HAP-1 (cell line): ENCODE measurements around the gene NKX6-2.
A peak's percentile ranks its signal among the peaks of the same experiment; 100 is the strongest.

Experiments used
- DNase-seq, 2 experiments: peaks; one replicate each; pipeline ENCODE4 v3.0.0-alpha.2; 2016 to 2020; ENCODE audit warnings: low spot score in 2 of 2
- H3K27me3 ChIP-seq: fragments of 250-450 bp; sonication (Bioruptor Pico); 2 replicates; pipeline ENCODE4 v1.5.1; 2020; ENCODE audit warnings: low read depth, mild to moderate bottlenecking, moderate library complexity
- H3K36me3 ChIP-seq: fragments of 250-450 bp; sonication (Bioruptor Pico); replicated peaks from 2 replicates; pipeline ENCODE4 v1.5.1; 2020; ENCODE audit warnings: mild to moderate bottlenecking
- H3K4me1 ChIP-seq: fragments of 250-450 bp; sonication (Bioruptor Pico); 2 replicates; pipeline ENCODE4 v1.5.1; 2020; ENCODE audit warnings: mild to moderate bottlenecking
- H3K4me3 ChIP-seq: fragments of 250-450 bp; sonication (Bioruptor Pico); 2 replicates; pipeline ENCODE4 v1.5.1; 2020; ENCODE audit warnings: mild to moderate bottlenecking, moderate library complexity
- H3K9me3 ChIP-seq: fragments of 250-450 bp; sonication (Bioruptor Pico); 2 replicates; pipeline ENCODE4 v1.5.1; 2020; ENCODE audit warnings: mild to moderate bottlenecking, moderate library complexity
- in situ Hi-C: fragments of 300-500 bp; cut with MboI; formaldehyde crosslinking; loops from 3 replicates; pipeline ENCODE4 v1.14.3; 2020; ENCODE audit warnings: low sequenced_read_pairs, inconsistent platforms, mixed read lengths

Gene NKX6-2

DNA sequence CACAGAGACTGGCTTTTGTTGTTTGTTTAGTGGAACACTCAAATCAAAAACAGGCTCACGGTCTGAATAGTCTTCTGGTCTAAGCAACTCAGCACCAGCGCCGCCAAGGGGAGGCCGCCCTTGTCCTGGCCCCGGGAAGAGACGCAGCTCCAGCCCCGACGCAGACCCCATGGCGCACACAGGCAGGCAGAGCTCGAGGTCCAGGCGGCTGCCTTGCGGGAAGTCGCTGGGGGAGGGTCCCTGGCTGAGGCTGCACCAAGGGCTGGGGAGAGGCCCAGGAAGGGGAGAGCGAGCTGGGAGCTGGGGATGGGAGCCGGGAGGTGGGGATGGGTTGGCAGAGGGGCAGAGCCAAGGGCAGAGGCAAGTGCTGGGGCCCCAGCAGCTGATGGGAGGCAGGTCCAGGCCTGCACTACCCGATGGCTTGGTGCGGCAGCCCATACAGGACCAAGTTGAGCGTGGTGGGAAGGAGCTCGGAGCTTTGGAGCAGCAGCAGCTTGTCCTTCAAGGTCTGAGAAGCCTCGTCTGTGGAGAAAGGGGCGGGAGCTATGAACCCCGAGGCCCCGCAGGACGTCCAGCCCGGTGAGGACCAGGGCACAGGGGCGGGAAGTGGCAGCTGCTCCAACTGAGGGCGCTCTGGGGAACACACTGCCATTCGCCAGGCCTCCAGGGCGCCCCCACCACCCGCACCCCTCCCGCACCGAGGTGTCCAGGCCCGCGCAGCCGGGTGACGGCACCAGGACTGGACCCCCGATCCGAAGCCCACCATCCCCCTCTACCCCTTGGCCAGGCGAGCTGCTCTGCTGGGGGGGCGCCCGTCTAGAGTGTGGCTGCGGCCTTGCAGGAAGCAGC is 22.7 kb upstream of the NKX6-2 start:
- Histone ChIP-seq H3K36me3 (no peaks in the 10 kb centered on the region), H3K9me3 (no peaks in the 10 kb centered on the region), H3K4me1 (no peaks in the 10 kb centered on the region), H3K4me3 (no peak overlapping the region), H3K27me3 (no peaks in the 10 kb centered on the region)
- peak in 1 of 2 experiments; percentile 5 for DNase-seq
- in situ Hi-C loops: no loop called here

DNA sequence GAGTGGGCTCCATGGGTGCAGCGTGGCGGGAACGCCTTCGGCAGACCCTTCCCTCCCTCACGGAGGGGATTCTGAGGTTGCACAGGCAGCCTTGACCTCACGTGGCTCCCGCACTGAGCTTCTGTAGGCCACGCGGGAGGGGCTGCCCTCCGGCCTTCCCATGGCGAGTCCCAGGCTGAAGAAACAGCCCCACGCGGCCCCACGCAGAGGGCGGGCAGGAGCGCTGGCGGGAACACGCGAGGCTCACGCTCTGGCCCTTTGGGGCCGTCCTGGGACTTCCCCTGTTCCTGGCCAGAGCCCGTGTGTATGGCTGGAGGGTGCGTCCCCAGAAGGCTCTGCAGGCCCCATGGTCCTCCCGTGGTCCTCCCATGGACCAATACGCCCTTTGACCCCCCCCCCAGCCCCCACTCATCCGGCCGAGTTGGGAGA is 21.7 kb upstream of the NKX6-2 start:
- Histone ChIP-seq H3K9me3 (no peaks in the 10 kb centered on the region), H3K4me1 (no peaks in the 10 kb centered on the region), H3K4me3 (no peak overlapping the region), H3K36me3 (no peaks in the 10 kb centered on the region), H3K27me3 (no peaks in the 10 kb centered on the region)
- DNase-seq: peak in 1 of 2 experiments; percentile 5
- in situ Hi-C loops: no loop called here

DNA sequence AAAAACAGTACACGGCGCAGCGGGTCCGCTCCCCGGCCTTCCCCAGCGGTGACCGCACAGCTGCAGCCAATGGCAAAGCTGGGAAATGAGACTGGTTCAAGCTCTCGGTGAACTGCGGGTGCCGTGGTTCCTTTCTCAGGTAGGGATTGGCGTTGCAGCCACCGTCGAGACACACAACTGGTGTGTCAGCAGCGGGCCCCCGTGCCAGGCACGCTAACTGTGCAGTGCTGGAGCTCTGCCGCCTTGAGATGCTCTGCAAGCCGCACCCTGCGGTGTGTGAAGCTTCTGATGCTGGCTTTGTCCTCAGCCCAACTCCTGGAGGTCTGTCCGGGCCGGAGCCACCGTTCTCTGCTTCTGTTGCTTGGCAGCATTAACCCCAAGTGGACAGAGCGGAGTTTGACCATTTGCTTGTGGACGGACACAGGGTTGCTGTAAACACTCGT is 20.6 kb upstream of the NKX6-2 start:
- no peaks in the 10 kb centered on the region for H3K27me3 ChIP-seq
- H3K9me3 ChIP-seq: no peaks in the 10 kb centered on the region
- H3K36me3 ChIP-seq: no peaks in the 10 kb centered on the region
- DNase-seq: peak in 1 of 2 experiments; percentile 6
- in situ Hi-C loops: no loop called here
- no peak overlapping the region for H3K4me3 ChIP-seq
- no peaks in the 10 kb centered on the region for H3K4me1 ChIP-seq

GRCh38 chr10:132806110-132806509 is 20.2 kb upstream of the NKX6-2 start:
- H3K4me3 ChIP-seq: no peak overlapping the region
- no peaks in the 10 kb centered on the region for H3K36me3 ChIP-seq
- in situ Hi-C loops: no loop called here
- H3K4me1 ChIP-seq: no peaks in the 10 kb centered on the region
- DNase-seq: no peak
- H3K27me3 ChIP-seq: no peaks in the 10 kb centered on the region
- H3K9me3 ChIP-seq: no peaks in the 10 kb centered on the region

GRCh38 chr10:132805599-132805998 is 19.7 kb upstream of the NKX6-2 start:
- Histone ChIP-seq H3K9me3 (no peaks in the 10 kb centered on the region), H3K27me3 (no peaks in the 10 kb centered on the region), H3K36me3 (no peaks in the 10 kb centered on the region), H3K4me1 (no peaks in the 10 kb centered on the region), H3K4me3 (no peak overlapping the region)
- in situ Hi-C loops: no loop called here
- DNase-seq: no peak

DNA sequence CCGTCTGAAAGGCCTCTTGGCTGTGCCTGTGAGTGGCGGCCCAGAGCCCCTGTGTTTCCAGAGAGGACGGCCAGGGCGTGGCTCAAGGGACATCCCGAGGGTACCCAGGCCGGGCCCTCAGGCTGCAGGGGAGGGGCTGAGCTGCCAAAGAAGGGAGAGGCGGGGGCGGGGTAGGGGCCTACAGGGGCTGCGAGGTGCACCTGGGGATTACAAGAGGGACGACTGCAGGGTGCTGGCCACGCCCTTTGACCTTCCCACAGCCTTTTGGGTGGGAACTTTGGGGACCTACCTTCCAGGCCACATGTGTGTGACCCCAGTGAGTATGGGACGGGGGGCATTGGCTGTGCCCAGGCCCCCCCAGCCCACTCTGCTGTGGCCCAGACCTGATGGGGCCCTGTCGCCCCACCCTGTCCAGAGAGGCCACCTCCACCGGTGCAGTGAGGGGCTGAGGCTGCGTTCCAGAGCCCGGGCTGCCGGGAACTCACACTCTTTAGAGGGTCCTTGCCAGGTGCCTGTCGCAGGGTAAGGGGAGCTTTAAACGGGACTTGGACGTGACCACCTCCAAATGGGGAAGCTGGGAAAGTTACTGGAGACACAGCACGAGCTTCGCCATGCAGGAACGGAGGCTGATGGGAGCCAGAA is 19.0 kb upstream of the NKX6-2 start:
- Histone ChIP-seq H3K27me3 (no peaks in the 10 kb centered on the region), H3K9me3 (no peaks in the 10 kb centered on the region), H3K36me3 (no peaks in the 10 kb centered on the region), H3K4me3 (no peak overlapping the region), H3K4me1 (no peaks in the 10 kb centered on the region)
- in situ Hi-C loops: no loop called here
- DNase-seq: peak in 1 of 2 experiments; percentile 32

- Histone ChIP-seq H3K4me1 (no peaks in the 10 kb centered on the region), H3K27me3 (no peaks in the 10 kb centered on the region), H3K36me3 (no peaks in the 10 kb centered on the region), H3K9me3 (no peaks in the 10 kb centered on the region), H3K4me3 (no peak overlapping the region)
- in situ Hi-C loops: no loop called here
- DNase-seq: no peak
Observed at GRCh38 chr10:132804287-132804686, 18.3 kb upstream of the NKX6-2 start.

DNA sequence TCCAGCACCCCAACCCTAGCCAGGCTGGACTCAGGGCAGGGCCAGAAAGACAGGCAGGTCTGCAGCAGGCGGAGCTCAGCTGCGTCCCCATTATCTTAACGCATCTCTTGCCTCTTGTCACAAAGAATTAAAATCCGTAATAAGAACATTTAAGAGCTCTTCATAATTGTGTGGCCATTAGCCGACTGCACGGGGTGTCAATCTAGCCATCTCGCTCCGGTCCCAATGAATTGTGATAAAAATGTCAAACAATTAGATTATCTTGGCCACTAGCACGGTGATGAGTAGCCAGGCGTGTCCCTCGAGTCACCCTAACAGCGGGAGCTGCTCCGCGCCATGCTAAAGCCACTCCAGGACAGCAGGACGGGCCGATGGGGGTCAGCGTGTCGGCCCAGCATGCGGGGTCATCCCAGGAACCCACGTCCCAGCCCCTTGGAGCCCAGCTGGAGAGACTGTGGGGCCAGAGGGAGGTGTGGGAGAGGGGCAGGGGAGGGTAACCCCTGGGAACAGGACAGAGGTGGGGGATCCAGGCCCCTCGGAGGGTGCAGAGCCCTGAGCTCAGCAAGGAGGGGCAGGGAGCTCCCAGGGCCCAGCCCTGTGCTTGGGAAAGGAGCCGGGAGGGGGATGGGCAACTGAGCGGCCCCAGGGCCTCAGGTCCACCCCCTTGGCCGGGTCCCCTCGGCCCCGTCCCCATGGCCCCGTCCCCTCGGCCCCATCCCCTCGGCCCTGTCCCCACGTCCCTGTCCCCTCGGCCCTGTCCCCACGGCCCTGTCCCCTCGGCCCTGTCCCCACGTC is 17.7 kb upstream of the NKX6-2 start:
- Histone ChIP-seq H3K4me1 (no peaks in the 10 kb centered on the region), H3K9me3 (no peaks in the 10 kb centered on the region), H3K36me3 (no peaks in the 10 kb centered on the region), H3K27me3 (no peaks in the 10 kb centered on the region), H3K4me3 (no peak overlapping the region)
- in situ Hi-C loops: no loop called here
- no peak for DNase-seq

GRCh38 chr10:132802694-132803320 is 16.9 kb upstream of the NKX6-2 start:
- Histone ChIP-seq H3K4me3 (no peak overlapping the region), H3K27me3 (no peaks in the 10 kb centered on the region), H3K36me3 (no peaks in the 10 kb centered on the region), H3K9me3 (no peaks in the 10 kb centered on the region), H3K4me1 (no peaks in the 10 kb centered on the region)
- no peak for DNase-seq
- in situ Hi-C loops: no loop called here

DNA sequence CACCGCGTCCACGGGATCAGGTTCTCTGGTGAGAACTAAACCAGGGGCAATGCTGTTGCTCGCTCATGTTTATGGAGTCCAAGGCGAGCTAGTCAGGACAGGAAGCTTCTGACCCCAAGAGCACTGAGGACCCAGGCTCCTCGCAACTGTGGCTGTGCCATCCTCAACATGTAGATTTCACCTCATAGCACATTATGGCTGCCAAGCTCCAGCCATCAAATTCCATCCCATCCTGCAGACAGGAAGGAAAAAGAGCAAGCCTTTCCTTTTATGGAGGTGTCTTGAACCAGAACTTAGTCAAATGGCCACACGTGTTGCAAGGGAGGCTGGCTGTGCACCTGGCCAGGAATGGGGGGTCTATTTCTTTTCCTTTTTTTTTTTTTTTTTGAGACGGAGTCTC is 16.1 kb upstream of the NKX6-2 start:
- H3K9me3 ChIP-seq: no peaks in the 10 kb centered on the region
- no peaks in the 10 kb centered on the region for H3K27me3 ChIP-seq
- no peaks in the 10 kb centered on the region for H3K36me3 ChIP-seq
- no peak for DNase-seq
- no peak overlapping the region for H3K4me3 ChIP-seq
- in situ Hi-C loops: no loop called here
- H3K4me1 ChIP-seq: no peaks in the 10 kb centered on the region

DNA sequence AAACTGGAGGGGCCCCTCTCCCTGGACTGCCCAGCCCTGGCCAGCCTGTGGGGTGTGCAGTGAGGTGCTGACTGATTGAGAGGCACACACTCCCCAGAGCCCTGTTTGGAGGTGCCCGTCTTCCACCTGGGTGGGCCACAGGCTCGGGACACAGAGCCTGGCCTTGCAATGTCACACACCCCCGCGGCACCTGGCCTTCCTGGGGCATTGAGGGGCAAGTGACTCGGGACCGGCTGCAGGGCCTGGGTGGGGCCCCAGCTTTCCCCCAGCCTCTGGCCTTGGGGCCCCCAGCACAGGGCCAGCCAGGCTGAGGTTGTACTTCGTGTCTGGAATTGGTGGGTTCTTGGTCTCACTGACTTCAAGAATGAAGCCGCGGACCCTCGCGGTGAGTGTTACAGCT is 13.9 kb upstream of the NKX6-2 start:
- DNase-seq: no peak
- in situ Hi-C loops: no loop called here
- H3K27me3 ChIP-seq: no peaks in the 10 kb centered on the region
- H3K36me3 ChIP-seq: no peaks in the 10 kb centered on the region
- no peaks in the 10 kb centered on the region for H3K4me1 ChIP-seq
- H3K9me3 ChIP-seq: no peaks in the 10 kb centered on the region
- H3K4me3 ChIP-seq: no peak overlapping the region

DNA sequence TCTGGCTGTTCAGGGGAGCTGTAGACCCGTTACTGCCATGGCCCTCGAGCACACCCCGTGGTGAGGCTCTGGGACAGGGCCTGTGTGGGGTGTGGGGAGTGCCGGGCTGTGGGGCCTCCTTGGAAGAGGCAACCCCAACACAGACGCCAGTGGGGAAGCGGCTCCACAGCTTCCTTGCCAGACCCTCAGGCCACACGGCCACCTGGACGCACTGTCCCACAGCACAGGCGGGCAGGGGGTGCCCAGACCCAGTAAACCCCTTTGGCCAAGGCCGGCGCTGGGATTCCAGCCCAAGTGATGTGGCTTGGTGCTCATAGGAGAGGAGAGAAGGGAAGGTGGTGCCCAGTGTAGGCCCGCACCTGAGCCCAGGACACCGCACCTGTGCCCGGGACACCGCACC is 12.9 kb upstream of the NKX6-2 start:
- Histone ChIP-seq H3K36me3 (no peaks in the 10 kb centered on the region), H3K9me3 (no peaks in the 10 kb centered on the region), H3K4me1 (no peaks in the 10 kb centered on the region), H3K27me3 (no peaks in the 10 kb centered on the region), H3K4me3 (no peak overlapping the region)
- in situ Hi-C loops: no loop called here
- DNase-seq: no peak

GRCh38 chr10:132798403-132798802 is 12.5 kb upstream of the NKX6-2 start:
- Histone ChIP-seq H3K27me3 (no peaks in the 10 kb centered on the region), H3K4me3 (no peak overlapping the region)
- in situ Hi-C loops: no loop called here

More at GRCh38 chr10:132798403-132798802, 12.5 kb upstream of the NKX6-2 start:
- no peak for DNase-seq
- no peaks in the 10 kb centered on the region for H3K4me1 ChIP-seq
- H3K36me3 ChIP-seq: no peaks in the 10 kb centered on the region
- H3K9me3 ChIP-seq: no peaks in the 10 kb centered on the region
